GM10266 (cell line): ENCODE data around the gene GLYR1.

Experiments used
- DNase-seq: peaks from one replicate; pipeline ENCODE4 v3.0.0; 2012; ENCODE audit errors: extremely low spot score
- TF ChIP-seq, protein P1 (sequence below): IDR thresholded peaks from 2 replicates; pipeline ENCODE4 v1.5.1; 2012; ENCODE audit warnings: mild to moderate bottlenecking, low read depth; ENCODE audit not compliant: control insufficient read depth, insufficient read depth; ENCODE audit errors: missing control alignments

Gene GLYR1

DNA sequence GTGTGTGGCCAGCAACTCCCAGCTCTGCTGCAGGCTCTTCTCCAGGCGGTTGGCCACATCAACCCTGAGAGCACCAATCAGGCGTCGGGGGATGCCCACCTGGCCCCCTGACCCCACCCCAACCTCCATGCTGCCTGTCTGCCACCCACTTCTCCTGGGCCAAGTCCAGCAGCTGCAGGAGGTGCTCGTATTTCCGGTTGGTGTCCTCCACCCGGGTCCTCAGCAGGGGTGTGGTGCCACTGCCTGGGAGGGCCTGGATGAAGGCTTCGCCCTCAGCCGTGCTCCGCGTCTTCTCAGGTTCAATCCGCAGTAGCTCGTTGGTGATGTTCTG, 44.8 kb upstream of the GLYR1 start:
- TF ChIP-seq, protein P1, sequence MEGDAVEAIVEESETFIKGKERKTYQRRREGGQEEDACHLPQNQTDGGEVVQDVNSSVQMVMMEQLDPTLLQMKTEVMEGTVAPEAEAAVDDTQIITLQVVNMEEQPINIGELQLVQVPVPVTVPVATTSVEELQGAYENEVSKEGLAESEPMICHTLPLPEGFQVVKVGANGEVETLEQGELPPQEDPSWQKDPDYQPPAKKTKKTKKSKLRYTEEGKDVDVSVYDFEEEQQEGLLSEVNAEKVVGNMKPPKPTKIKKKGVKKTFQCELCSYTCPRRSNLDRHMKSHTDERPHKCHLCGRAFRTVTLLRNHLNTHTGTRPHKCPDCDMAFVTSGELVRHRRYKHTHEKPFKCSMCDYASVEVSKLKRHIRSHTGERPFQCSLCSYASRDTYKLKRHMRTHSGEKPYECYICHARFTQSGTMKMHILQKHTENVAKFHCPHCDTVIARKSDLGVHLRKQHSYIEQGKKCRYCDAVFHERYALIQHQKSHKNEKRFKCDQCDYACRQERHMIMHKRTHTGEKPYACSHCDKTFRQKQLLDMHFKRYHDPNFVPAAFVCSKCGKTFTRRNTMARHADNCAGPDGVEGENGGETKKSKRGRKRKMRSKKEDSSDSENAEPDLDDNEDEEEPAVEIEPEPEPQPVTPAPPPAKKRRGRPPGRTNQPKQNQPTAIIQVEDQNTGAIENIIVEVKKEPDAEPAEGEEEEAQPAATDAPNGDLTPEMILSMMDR, result no peak
- DNase-seq, result no peak

DNA sequence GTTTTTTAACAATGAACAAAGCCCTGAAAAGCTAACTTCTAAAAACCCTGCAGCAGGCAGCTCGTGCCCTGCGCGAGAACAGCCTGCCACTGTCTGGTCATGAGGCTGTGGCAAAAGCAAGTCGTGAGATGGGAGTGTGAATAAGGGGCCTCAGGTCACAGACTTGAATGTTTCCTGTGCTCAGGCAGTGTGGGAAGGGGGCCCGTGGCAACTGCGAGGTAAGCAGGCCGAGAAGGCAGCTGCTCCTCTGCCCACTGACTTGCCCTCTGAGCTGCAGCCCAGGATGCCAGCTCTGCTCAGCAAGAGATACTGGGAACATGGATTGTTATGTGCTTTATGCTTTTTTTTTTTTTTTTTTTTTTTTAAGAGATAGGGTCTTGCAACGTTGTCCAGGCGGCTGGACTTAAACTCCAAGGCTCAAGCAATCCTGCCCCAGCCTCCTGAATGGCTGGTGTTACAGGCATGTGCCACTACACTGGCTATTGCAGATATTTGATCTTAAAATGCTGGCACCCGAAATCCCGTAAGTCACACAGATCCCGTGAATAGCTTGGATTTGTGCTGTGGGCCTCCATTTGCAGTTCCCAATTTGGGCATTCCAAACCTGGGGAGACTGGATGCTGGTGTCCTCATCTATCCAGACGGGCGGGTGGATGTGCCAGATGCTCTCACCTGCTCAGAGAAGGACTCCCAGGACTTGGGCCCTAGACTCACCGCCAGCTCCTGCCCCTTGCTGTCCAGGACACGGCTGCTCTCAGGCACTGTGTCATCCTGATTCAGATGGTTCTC, 44.2 kb upstream of the GLYR1 start:
- no peak for DNase-seq
- TF ChIP-seq, protein P1, result no peak

DNA sequence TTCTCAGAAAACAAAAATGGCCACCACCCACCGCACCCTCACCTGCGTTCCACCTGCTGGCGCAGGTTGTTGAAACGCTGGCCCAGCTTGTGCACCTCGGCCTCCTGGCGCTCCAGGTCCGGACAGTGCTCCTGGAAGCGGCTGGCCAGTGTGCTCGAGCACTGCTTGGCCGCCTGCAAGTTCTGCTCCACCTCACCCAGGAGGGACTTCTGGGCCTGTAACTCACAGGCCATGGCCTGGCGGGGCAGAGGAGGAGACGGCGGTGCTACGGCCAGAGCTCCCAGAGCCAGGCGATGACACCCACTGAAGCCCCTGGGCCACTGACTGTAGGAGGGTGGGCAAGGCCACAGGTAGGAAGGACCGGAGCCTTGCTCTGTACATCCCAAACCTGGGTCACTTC, 43.6 kb upstream of the GLYR1 start:
- no peak for DNase-seq
- TF ChIP-seq, protein P1, result no peak

DNA sequence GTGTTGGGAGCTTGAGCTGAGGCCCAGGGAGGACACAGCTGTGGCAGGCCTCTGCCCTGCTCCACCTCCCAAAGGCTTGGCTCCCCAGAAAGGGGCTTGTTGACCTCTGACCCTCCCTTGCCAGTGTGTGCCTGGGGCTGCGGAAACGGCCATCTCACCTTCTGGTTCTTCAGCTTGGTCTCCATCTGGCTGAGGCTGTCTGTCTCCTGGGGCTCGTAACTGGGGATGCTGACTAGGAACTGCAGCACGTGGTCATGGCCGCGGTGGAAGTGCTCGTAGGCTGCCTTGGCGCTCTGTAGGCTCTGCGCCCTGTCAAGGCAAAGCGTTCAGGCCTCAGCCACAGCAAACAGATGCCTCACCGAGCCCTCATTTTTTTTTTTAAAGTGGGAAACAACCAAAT, 42.9 kb upstream of the GLYR1 start:
- TF ChIP-seq, protein P1, result no peak
- DNase-seq, result no peak

DNA sequence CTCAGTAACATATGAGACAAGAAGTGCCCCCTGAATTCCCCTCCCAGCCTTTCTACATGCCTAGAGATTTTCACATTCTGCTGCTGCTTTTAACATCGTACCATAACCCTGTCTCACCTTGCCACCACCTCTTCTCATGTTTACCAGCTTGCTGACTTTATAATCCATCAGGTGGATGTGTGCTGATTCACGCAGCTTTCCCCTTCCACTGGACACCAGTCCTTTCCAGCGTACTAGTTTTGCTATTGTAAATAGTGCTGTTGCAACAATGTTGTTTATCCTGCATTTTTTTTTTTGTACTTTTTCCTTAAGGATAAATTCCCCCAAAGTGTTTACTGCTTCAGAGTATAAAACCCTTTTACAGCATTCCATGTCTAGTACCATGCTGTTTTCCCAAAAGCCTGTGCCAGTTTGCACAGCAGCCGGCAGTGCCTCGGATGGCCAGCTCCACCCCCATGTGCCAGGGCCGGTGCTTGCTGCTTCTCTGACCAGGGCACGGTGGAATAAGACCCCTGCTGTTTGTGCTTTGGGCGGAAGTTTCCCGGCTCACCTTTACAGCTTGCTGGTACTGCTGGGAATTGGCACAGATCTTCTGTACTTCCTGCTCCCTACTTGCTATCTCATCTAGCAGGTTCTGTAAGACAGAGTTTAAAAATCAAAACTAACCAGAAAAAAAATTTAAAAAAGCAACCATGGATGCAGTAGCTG, 41.5 kb upstream of the GLYR1 start:
- DNase-seq, result no peak
- TF ChIP-seq, protein P1, result no peak

DNA sequence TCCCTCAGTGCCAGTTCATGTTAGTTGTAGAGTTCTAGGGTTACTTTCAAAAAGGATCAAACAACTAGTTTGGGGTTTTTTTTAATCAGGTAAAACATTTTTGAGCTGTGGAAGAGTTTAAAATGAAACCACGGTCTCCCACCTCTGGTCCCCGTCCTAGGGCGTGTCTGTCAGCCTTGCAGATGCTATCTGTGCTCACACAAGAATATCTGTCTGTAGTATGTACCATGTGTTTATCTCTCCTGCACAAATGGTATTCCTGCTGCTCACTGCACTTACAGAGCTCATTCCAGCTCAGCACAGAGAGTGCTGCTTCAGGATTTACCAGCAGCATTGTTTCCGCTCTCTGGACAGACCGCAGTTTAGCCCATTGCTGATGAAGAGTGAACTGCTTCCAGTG, 39.1 kb upstream of the GLYR1 start:
- TF ChIP-seq, protein P1, result no peak
- DNase-seq, result no peak
